NB4 (cell line): ENCODE results near the gene SEMA3C.

Experiments
- MYC ChIP-seq: IDR thresholded peaks from 2 replicates; pipeline ENCODE4 v1.6.1; 2011; ENCODE audit warnings: low read depth, low read length
- POLR2A ChIP-seq: IDR thresholded peaks from 2 replicates; pipeline ENCODE4 v1.6.1; 2011; ENCODE audit warnings: mild to moderate bottlenecking; ENCODE audit not compliant: insufficient read length; ENCODE audit errors: extremely low read depth
- TF ChIP-seq, protein P1 (sequence below): IDR thresholded peaks from one replicate; pipeline ENCODE4 v1.5.1; 2012; ENCODE audit warnings: low read depth, low read length
- TF ChIP-seq, protein P2 (sequence below): IDR thresholded peaks from 2 replicates; pipeline ENCODE4 v1.6.1; 2011; ENCODE audit warnings: low read depth, low read length

DNA sequence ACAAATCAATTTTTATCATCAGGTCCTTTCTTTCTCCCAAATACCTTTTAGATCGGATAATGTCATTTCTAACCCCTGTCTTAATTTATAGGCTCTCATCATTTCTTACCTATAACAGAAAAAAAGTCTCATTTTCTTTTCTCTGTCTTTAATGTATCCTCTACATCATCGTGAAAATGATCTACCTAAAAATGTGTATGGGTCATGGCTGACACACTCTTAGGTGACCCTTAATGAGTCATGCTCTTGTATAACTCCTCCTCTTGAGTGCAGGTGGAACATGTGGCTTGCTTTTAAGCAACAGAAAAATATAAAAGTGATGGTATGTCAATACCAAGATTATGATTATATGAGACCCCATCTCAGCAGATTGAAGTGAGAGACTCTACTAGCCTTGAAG, 139.4 kb downstream of the SEMA3C start:
- TF ChIP-seq, protein P1, sequence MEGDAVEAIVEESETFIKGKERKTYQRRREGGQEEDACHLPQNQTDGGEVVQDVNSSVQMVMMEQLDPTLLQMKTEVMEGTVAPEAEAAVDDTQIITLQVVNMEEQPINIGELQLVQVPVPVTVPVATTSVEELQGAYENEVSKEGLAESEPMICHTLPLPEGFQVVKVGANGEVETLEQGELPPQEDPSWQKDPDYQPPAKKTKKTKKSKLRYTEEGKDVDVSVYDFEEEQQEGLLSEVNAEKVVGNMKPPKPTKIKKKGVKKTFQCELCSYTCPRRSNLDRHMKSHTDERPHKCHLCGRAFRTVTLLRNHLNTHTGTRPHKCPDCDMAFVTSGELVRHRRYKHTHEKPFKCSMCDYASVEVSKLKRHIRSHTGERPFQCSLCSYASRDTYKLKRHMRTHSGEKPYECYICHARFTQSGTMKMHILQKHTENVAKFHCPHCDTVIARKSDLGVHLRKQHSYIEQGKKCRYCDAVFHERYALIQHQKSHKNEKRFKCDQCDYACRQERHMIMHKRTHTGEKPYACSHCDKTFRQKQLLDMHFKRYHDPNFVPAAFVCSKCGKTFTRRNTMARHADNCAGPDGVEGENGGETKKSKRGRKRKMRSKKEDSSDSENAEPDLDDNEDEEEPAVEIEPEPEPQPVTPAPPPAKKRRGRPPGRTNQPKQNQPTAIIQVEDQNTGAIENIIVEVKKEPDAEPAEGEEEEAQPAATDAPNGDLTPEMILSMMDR = no peak
- TF ChIP-seq MYC = no peak
- no peak for TF ChIP-seq POLR2A
- TF ChIP-seq, protein P2, sequence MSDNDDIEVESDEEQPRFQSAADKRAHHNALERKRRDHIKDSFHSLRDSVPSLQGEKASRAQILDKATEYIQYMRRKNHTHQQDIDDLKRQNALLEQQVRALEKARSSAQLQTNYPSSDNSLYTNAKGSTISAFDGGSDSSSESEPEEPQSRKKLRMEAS = no peak
